Right atrium auricular region (tissue), 2 donors: Measurements from ENCODE around the gene DAZAP2. TPM values are rescaled to one million over a fixed set of nuclear protein-coding genes. Genes with fewer than 3 reads are reported as not detected.

ENCODE experiments used
- DNase-seq: peaks from one replicate; pipeline ENCODE4 v3.0.0-alpha.2; 2019; ENCODE audit warnings: low spot score
- H3K27ac ChIP-seq, 2 donors: fragments of 200-600 bp; sonication (generic); 1 replicate in 1 of 2; 2 replicates in 1 of 2; pipeline ENCODE4 v1.5.1; 2016 to 2019
- H3K27me3 ChIP-seq, 2 donors: fragments of 200-600 bp; sonication (generic); one replicate each; pipeline versions ENCODE4 v1.5.1 to v1.6.0; 2017 to 2019
- H3K36me3 ChIP-seq: fragments of 200-600 bp; sonication (generic); one replicate; pipeline ENCODE4 v1.5.1; 2016
- H3K4me1 ChIP-seq, 2 donors: fragments of 200-600 bp; sonication (generic); one replicate each; pipeline versions ENCODE4 v1.5.1 to v1.6.0; 2017 to 2019
- H3K4me3 ChIP-seq, 2 donors: fragments of 200-600 bp; sonication (generic); 1 replicate in 1 of 2; 2 replicates in 1 of 2; pipeline ENCODE4 v1.5.1; 2017 to 2019; ENCODE audit warnings: mild to moderate bottlenecking in 1 of 2, moderate library complexity in 1 of 2
- H3K9me3 ChIP-seq, 2 donors: fragments of 200-600 bp; sonication (generic); one replicate each; pipeline ENCODE4 v1.5.1; 2019
- total RNA-seq, 2 donors: library from RNA; depleted of rRNA; stranded (reverse); fragments of >200 nt; gene quantifications; one replicate each; pipeline ENCODE4 v1.1.0, GENCODE V29; 2016
- TF ChIP-seq, protein P1 (sequence below), 2 donors: fragments of 200-600 bp; sonication (generic); IDR thresholded peaks; one replicate each; pipeline ENCODE4 v1.5.1; 2019; ENCODE audit warnings: antibody characterized with exemption in 2 of 2

The DAZAP2 gene
- total RNA-seq, 2 donors from 2014 or later = 193 to 309 TPM

DNA sequence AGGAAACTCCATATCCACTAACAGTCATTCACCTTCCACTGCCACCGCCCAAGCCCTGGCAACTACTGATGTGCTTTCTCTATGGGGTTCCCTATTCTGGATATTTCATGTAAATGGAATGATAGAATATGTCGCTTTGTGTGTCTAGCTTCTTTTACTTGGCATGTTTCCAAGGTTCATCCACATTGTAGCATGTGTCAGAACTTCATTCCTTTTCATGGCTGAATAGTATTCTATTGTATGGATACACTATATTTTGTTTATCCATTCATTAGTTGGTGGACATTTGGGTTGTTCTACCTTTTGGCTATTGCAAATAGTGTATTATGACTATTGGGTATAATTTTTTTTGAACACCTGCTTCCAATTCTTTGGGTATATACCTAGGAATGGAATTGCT lies 29.4 kb upstream of the DAZAP2 start:
- H3K36me3 ChIP-seq = no peaks in the 10 kb centered on the region
- H3K4me1 ChIP-seq = no peaks in the 10 kb centered on the region
- no peaks in the 10 kb centered on the region for H3K9me3 ChIP-seq
- no peak for DNase-seq
- TF ChIP-seq, protein P1, sequence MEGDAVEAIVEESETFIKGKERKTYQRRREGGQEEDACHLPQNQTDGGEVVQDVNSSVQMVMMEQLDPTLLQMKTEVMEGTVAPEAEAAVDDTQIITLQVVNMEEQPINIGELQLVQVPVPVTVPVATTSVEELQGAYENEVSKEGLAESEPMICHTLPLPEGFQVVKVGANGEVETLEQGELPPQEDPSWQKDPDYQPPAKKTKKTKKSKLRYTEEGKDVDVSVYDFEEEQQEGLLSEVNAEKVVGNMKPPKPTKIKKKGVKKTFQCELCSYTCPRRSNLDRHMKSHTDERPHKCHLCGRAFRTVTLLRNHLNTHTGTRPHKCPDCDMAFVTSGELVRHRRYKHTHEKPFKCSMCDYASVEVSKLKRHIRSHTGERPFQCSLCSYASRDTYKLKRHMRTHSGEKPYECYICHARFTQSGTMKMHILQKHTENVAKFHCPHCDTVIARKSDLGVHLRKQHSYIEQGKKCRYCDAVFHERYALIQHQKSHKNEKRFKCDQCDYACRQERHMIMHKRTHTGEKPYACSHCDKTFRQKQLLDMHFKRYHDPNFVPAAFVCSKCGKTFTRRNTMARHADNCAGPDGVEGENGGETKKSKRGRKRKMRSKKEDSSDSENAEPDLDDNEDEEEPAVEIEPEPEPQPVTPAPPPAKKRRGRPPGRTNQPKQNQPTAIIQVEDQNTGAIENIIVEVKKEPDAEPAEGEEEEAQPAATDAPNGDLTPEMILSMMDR (IDR thresholded peaks at IDR 0.05) = no peak
- no peak overlapping the region for H3K27ac ChIP-seq
- no peaks in the 10 kb centered on the region for H3K27me3 ChIP-seq
- H3K4me3 ChIP-seq = no peak overlapping the region

GRCh38 chr12:51210690-51211395 lies 27.8 kb upstream of the DAZAP2 start:
- Histone ChIP-seq H3K9me3 (no peaks in the 10 kb centered on the region), H3K4me1 (no peaks in the 10 kb centered on the region), H3K27me3 (no peaks in the 10 kb centered on the region), H3K36me3 (no peaks in the 10 kb centered on the region), H3K4me3 (no peak overlapping the region), H3K27ac (no peak overlapping the region)
- TF ChIP-seq, protein P1 (IDR thresholded peaks at IDR 0.05) = no peak
- DNase-seq = no peak

DNA sequence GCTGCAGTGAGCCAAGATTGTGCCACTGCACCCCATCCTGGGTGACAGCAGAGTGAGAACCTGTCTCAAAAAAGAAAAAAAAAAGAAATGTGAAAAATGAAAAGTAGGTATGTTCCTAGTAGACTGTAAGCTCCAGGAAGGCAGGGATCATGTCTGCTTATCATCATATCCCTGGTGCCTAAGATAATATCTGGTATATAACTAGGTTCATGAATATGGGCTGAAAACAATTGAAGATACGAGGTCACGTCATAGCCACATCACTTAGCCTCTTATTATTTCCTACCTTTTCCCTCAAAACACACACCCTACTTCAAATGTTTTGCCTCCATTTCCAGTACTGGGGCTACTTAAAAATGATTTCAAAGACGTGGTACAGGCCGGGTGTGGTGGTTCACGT lies 23.7 kb upstream of the DAZAP2 start:
- Histone ChIP-seq H3K9me3 (no peaks in the 10 kb centered on the region), H3K27me3 (no peaks in the 10 kb centered on the region), H3K4me3 (no peak overlapping the region), H3K27ac (no peak overlapping the region), H3K4me1 (peaks cover 0 to 25% of the 10 kb centered on the region in 2 donors), H3K36me3 (no peaks in the 10 kb centered on the region)
- no peak for DNase-seq
- TF ChIP-seq, protein P1 (IDR thresholded peaks at IDR 0.05) = no peak

DNA sequence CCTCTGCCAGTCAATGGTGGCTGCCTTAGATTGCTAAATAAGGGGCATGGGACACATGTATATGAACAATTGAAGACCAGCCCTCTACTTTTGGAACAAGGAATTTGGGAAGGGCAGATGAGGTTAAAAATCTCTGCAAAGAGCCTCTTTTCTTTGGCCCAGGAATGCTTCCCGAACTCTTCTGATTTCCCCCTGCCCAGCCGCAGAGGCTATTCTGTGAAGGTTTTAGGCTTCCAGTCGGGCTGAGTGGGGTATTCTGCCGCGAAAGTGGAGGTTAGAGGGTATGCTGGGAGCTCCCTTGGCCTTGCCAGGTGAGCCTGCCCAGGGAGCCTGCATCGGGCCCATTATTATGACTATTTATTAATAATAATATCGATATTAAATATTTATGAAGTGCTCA lies 22.0 kb upstream of the DAZAP2 start:
- Histone ChIP-seq H3K27me3 (no peaks in the 10 kb centered on the region), H3K9me3 (no peaks in the 10 kb centered on the region), H3K36me3 (no peaks in the 10 kb centered on the region), H3K4me1 (peaks cover 0 to 25% of the 10 kb centered on the region in 2 donors), H3K27ac (peak overlapping the region; percentile 98 to 99), H3K4me3 (peak overlapping the region; percentile 91 to 96)
- DNase-seq = no peak
- TF ChIP-seq, protein P1 (IDR thresholded peaks at IDR 0.05) = no peak

- TF ChIP-seq, protein P1 (IDR thresholded peaks at IDR 0.05) = peak in 1 of 2 donors; percentile 17
- Histone ChIP-seq H3K36me3 (no peaks in the 10 kb centered on the region), H3K27me3 (no peaks in the 10 kb centered on the region), H3K9me3 (no peaks in the 10 kb centered on the region), H3K4me3 (peak overlapping the region; percentile 91 to 96), H3K4me1 (peaks cover 0 to 25% of the 10 kb centered on the region in 2 donors), H3K27ac (peak overlapping the region; percentile 98 to 99)
- peak; percentile 65 for DNase-seq
Observed at GRCh38 chr12:51217133-51217967, 21.3 kb upstream of the DAZAP2 start.
